GM18951 (cell line): ENCODE data around the gene FAM3D.

Source experiments
- POLR2A ChIP-seq: IDR thresholded peaks from 4 replicates; pipeline ENCODE4 v1.6.1; 2011; ENCODE audit warnings: mild to moderate bottlenecking; ENCODE audit not compliant: insufficient read length, insufficient read depth; ENCODE audit errors: extremely low read depth
- in situ Hi-C: fragments of 300-500 bp; cut with MboI; formaldehyde crosslinking; loops from one replicate; pipeline ENCODE4 v1.12.0; 2022; ENCODE audit warnings: low sequenced_read_pairs, mixed read lengths, inconsistent platforms; ENCODE audit not compliant: unreplicated experiment

The FAM3D gene

GRCh38 chr3:58633157-58633865 lies 33.3 kb downstream of the FAM3D start:
- in situ Hi-C loops: loop anchor here (25.0 kb wide), 1 partner anchor 429 kb away; the partner anchor contains the start of gene CFAP20DC
- TF ChIP-seq POLR2A: no peak

- no peak for TF ChIP-seq POLR2A
- in situ Hi-C loops: loop anchor here (25.0 kb wide), 1 partner anchor 431 kb away; the partner anchor contains the start of gene CFAP20DC
Observed at GRCh38 chr3:58631742-58632141, 34.8 kb downstream of the FAM3D start.

- in situ Hi-C loops: loop anchor here (25.0 kb wide), 1 partner anchor 432 kb away; the partner anchor contains the start of gene CFAP20DC
- no peak for TF ChIP-seq POLR2A
Observed at GRCh38 chr3:58630710-58631092, 35.9 kb downstream of the FAM3D start.

- no peak for TF ChIP-seq POLR2A
- in situ Hi-C loops: loop anchor here (25.0 kb wide), 1 partner anchor 432 kb away; the partner anchor contains the start of gene CFAP20DC
Observed at GRCh38 chr3:58630076-58630709, 36.4 kb downstream of the FAM3D start.

GRCh38 chr3:58629629-58630028 lies 36.9 kb downstream of the FAM3D start:
- in situ Hi-C loops: loop anchor here (25.0 kb wide), 1 partner anchor 433 kb away; the partner anchor contains the start of gene CFAP20DC
- TF ChIP-seq POLR2A: no peak

GRCh38 chr3:58628823-58629562 lies 37.6 kb downstream of the FAM3D start:
- in situ Hi-C loops: loop anchor here (25.0 kb wide), 1 partner anchor 433 kb away; the partner anchor contains the start of gene CFAP20DC
- no peak for TF ChIP-seq POLR2A

GRCh38 chr3:58627941-58628340 lies 38.6 kb downstream of the FAM3D start:
- no peak for TF ChIP-seq POLR2A
- in situ Hi-C loops: loop anchor here (25.0 kb wide), 1 partner anchor 434 kb away; the partner anchor contains the start of gene CFAP20DC

GRCh38 chr3:58627570-58627885 lies 39.0 kb downstream of the FAM3D start:
- in situ Hi-C loops: loop anchor here (25.0 kb wide), 1 partner anchor 435 kb away; the partner anchor contains the start of gene CFAP20DC
- TF ChIP-seq POLR2A: no peak

- in situ Hi-C loops: loop anchor here (25.0 kb wide), 1 partner anchor 435 kb away; the partner anchor contains the start of gene CFAP20DC
Observed at GRCh38 chr3:58626841-58627569, 39.6 kb downstream of the FAM3D start.

GRCh38 chr3:58625196-58625824 lies 41.3 kb downstream of the FAM3D start:
- no peak for TF ChIP-seq POLR2A
- in situ Hi-C loops: loop anchor here (25.0 kb wide), 1 partner anchor 437 kb away; the partner anchor contains the start of gene CFAP20DC

More at GRCh38 chr3:58626841-58627569, 39.6 kb downstream of the FAM3D start:
- TF ChIP-seq POLR2A: no peak

GRCh38 chr3:58624550-58624949 lies 42.0 kb downstream of the FAM3D start:
- in situ Hi-C loops: no loop called here
- TF ChIP-seq POLR2A: no peak

- no peak for TF ChIP-seq POLR2A
- in situ Hi-C loops: no loop called here
Observed at GRCh38 chr3:58623961-58624360, 42.6 kb downstream of the FAM3D start.
